Activated naive CD8-positive, alpha-beta T cell treated with anti-CD3 and anti-CD28 coated beads, Interleukin-2, amount 10 ng/mL, durations not matched to agents 7 days and 5 days (primary cell): ENCODE data around the gene PRRG3. TPM values are rescaled to one million over a fixed set of nuclear protein-coding genes. Genes with fewer than 3 reads are reported as not detected.
"Not testable (repeated sequence)": the region's sequence is repeated elsewhere in the genome, so short reads cannot be mapped to it uniquely, and the experiment has no call there.

Experiments
- ATAC-seq: fragments of 150-1000 bp; cut with Tn5 transposase; one replicate; pipeline ENCODE4 v1.10.0; 2021; ENCODE audit warnings: low read depth, moderate library complexity
- POLR2A ChIA-PET: fragments of 350-600 bp; sonication (Branson Sonifier 250); formaldehyde crosslinking; loops from one replicate; lab custom pipeline; 2021; ENCODE audit warnings: antibody characterized with exemption; lab: Charles Lee
- DNase-seq: peaks from one replicate; pipeline ENCODE4 v3.0.0; 2021
- H3K27ac Mint-ChIP-seq: one replicate; pipeline ENCODE4 v1.8.0; 2022; ENCODE audit warnings: mild to moderate bottlenecking, mixed read lengths
- H3K27me3 Mint-ChIP-seq: one replicate; pipeline ENCODE4 v1.8.0; 2022; ENCODE audit warnings: mild to moderate bottlenecking, moderate library complexity, mixed read lengths
- H3K36me3 Mint-ChIP-seq: one replicate; pipeline ENCODE4 v1.8.0; 2021; ENCODE audit warnings: mild to moderate bottlenecking, mixed read lengths
- H3K4me1 Mint-ChIP-seq: one replicate; pipeline ENCODE4 v1.8.0; 2021; ENCODE audit warnings: mixed read lengths
- H3K4me3 Mint-ChIP-seq: one replicate; pipeline ENCODE4 v1.8.0; 2022; ENCODE audit warnings: mild to moderate bottlenecking, moderate library complexity, mixed read lengths
- H3K9me3 Mint-ChIP-seq: one replicate; pipeline ENCODE4 v1.8.0; 2021; ENCODE audit warnings: mixed read lengths
- total RNA-seq, 2 experiments: library from RNA; stranded (reverse); gene quantifications; one replicate each; pipeline ENCODE4 v1.2.3, GENCODE V29; 2021

PRRG3 gene
- not detected for total RNA-seq

DNA sequence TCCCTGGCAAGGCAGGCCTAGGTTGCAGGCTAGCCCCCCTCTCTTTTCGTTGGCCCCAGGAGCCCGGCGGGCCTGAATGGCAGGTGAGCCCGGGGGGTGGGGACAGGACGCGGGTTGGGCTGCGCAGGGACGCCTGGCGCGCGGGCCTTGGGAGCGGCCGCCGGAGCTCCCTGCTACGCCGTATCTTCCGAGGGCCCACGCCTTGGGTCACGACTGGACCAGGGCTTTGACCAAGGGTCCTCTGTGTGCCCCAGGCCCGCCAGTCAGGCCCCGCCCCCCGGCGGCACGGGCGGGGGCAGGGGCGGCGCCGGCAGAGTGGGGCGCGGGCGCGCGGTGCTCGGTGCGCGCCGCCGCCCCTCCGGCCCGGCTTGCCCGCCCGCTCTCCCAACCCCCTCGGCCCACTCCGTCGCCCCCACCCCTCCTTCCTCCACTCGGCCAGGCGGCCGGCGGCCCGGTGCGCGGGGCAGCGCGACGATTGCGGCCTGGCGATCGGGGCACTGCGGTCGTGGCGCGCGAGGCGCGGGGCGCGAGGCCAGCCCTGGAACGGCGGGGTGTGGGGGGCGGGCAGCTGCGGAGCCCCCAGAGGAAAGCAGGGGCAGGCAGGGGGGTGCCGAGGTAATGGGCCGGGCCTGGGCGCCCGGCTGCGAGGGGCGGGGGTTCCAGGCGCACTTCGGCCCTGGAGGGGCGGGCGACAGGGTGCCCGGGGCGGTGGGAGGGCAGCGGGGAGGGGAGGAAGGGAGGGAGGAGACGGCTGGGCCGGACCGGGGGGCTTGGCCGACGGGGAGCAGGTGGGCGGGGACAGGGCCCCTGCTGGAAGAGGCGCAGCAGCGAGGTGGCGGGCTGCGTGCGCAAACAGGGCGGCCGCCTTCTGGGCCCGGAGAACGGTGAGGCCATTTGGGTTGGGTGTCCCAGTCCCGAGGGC lies at the start of gene PRRG3:
Gene PRRG3 (plus strand): TSS at position 798 of the 922 bp plus-strand sequence. CDS start 3,357 bp downstream, outside the sequence.
- DNase-seq (no peak), ATAC-seq (no peak)
- H3K36me3 Mint-ChIP-seq, result no peaks in the 10 kb centered on the region
- no peak within 1 kb of the TSS for H3K27ac Mint-ChIP-seq
- no peak within 1 kb of the TSS for H3K4me3 Mint-ChIP-seq
- no peaks in the 10 kb centered on the region for H3K9me3 Mint-ChIP-seq
- H3K4me1 Mint-ChIP-seq, result no peaks in the 10 kb centered on the region
- POLR2A ChIA-PET, result no interaction called here
- H3K27me3 Mint-ChIP-seq, result peaks cover 16% of the 10 kb centered on the region

DNA sequence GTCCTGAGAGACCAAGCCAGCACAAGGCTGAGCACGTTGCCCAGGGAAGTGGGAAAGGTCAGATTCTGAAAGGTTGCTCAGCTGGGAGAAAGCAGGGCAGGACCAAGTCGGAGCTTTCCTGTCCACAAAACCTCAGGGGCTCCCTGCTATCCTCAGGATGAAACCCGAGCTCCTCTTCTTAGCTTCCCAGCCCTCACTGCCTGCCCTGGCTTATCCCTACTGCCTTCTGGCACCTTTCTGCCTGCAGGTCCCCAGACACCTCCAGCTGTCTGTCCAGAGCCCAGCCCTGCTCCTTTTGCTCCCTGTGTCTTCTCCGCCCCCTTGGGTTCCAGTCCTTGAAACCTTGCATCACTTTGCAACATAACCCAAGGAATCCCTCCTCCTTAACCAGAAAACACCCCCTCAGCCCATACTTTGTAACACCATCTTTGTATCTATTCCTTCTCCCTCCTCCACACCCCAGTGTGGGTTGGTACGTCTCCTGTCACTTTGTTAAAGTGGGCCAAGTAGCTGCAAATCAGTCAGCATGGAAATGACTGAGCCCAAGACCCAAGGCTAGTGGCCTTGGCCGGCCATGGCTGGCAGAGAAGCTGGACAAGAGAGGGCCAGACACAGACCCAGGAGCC lies 20.0 kb upstream of the PRRG3 start:
- no peaks in the 10 kb centered on the region for H3K4me1 Mint-ChIP-seq
- DNase-seq (no peak), ATAC-seq (no peak)
- no peaks in the 10 kb centered on the region for H3K27me3 Mint-ChIP-seq
- no peak overlapping the region for H3K4me3 Mint-ChIP-seq
- H3K9me3 Mint-ChIP-seq, result no peaks in the 10 kb centered on the region
- H3K27ac Mint-ChIP-seq, result no peak overlapping the region
- POLR2A ChIA-PET, result no interaction called here
- H3K36me3 Mint-ChIP-seq, result no peaks in the 10 kb centered on the region

DNA sequence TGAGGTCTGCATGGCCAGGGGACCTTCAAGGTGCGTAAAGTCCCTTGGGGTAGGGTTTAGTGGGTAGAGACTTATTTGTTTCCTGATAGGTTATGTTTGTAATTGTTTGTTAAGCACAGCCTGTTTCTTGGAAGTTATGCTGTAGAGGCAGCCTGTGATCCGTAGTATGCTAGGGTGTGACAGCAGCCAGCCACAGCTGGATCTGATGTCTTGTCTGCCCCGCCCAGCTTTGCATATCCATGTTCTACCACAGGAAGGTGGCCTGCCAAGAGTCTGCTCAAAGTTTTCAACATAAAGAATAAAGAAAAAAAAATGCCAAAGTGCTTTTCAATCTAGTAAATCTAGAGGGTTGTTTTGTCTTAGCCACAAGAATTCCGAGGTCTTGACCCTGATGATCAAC lies 19.1 kb upstream of the PRRG3 start:
- Mint-ChIP-seq H3K4me3 (no peak overlapping the region), H3K27ac (no peak overlapping the region), H3K36me3 (no peaks in the 10 kb centered on the region), H3K27me3 (no peaks in the 10 kb centered on the region), H3K4me1 (no peaks in the 10 kb centered on the region), H3K9me3 (no peaks in the 10 kb centered on the region)
- ATAC-seq (no peak), DNase-seq (no peak)
- POLR2A ChIA-PET, result no interaction called here

DNA sequence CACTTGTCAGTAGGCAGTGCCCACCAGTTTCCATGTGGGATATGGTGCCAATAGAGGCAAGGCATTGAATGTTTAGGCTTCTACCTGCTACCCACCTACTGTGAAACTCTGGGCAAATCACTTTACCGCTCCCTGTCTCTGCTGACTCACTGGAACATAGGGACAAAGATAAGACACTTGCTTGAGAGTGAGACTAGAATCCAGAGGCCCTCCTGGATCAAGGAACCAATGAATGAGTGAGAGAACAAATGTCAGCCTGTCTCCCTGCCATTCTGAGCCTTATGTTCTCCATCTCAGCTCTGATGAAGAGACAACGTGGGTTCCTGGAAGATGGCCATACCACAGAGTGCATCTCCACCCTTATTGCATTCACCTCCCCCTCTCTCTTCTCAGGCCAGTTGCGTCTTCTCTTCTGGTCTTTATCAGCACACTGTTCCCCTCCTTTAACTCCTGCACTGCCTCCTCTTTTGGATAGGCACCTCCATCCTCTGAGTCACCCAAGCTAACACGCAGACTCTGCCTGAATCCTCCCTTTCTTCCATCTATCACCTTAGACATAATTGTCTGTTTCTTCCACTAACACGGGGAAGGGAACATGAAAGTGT lies 15.4 kb upstream of the PRRG3 start:
- H3K36me3 Mint-ChIP-seq, result no peaks in the 10 kb centered on the region
- peaks cover 6% of the 10 kb centered on the region for H3K4me1 Mint-ChIP-seq
- H3K4me3 Mint-ChIP-seq, result no peak overlapping the region
- H3K9me3 Mint-ChIP-seq, result no peaks in the 10 kb centered on the region
- H3K27me3 Mint-ChIP-seq, result peaks cover 8% of the 10 kb centered on the region
- POLR2A ChIA-PET, result no interaction called here
- DNase-seq, result no peak
- ATAC-seq, result no peak
- H3K27ac Mint-ChIP-seq, result no peak overlapping the region

DNA sequence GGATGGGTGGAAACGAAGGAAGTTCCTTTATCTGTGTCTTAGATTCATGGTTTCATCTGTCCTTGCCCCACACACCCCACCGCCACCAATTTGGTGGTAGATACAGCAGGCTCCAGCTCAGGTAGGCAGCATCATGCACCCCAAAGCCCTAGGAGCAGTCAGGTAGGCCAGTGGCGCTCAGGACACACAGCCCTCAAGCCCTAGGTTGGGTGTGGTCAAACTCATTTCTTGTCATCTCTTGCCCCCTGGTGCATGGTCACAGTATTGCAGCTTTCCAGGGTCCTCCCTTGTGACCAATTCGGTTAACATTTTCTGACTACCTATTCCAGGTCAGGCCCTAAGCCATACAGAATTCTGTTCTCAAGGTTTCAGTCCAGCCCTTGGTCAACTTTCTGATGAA lies 14.5 kb upstream of the PRRG3 start:
- DNase-seq (peak; percentile 45), ATAC-seq (no peak)
- no peak overlapping the region for H3K4me3 Mint-ChIP-seq
- peaks cover 6% of the 10 kb centered on the region for H3K4me1 Mint-ChIP-seq
- no peak overlapping the region for H3K27ac Mint-ChIP-seq
- H3K9me3 Mint-ChIP-seq, result no peaks in the 10 kb centered on the region
- H3K27me3 Mint-ChIP-seq, result peaks cover 11% of the 10 kb centered on the region
- POLR2A ChIA-PET, result no interaction called here
- no peaks in the 10 kb centered on the region for H3K36me3 Mint-ChIP-seq

DNA sequence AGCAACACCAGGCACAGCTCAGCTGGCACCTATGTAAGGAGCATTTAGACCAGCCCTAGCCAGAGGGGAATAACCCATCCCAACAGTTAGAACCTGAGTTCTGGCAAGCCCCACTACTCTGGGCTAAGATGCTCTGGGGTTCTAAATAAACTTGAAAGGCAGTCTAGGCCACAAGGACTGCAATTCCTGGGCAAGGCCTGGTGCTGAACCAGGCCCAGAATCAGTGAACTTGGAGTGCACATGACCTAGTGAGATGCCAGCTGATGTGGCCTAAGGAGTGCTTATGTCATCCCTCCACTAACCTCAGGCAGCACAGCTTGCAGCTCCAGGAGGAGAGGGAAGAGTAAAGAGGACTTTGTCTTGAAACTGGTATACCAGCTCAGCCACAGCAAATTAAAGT lies 7.6 kb upstream of the PRRG3 start:
- no peak for ATAC-seq
- no peak for DNase-seq
- no peaks in the 10 kb centered on the region for H3K9me3 Mint-ChIP-seq
- peaks cover 6% of the 10 kb centered on the region for H3K4me1 Mint-ChIP-seq
- no peak overlapping the region for H3K27ac Mint-ChIP-seq
- POLR2A ChIA-PET, result no interaction called here
- H3K36me3 Mint-ChIP-seq, result no peaks in the 10 kb centered on the region
- H3K4me3 Mint-ChIP-seq, result no peak overlapping the region
- H3K27me3 Mint-ChIP-seq, result peaks cover 11% of the 10 kb centered on the region

DNA sequence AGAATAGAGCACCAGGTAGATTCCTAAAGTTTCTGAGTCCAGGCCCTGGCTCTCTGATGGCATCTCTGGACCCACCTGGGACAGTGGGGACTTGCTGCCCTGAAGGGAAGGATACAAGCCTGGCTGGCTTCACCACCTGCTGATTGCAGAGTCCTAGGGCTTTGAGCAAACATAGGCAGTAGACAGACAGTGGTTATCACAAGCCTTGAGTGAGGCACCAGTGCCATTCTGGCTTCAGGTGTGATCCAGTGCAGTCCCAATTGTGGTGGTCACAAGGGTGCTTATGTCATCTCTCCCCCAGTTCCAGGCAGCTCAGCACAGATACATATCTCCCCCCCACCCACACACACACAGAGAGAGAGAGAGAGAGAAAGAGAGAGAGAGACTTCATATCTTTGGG lies 6.6 kb upstream of the PRRG3 start:
- Mint-ChIP-seq H3K36me3 (no peaks in the 10 kb centered on the region), H3K4me3 (no peak overlapping the region), H3K27me3 (peaks cover 9% of the 10 kb centered on the region), H3K9me3 (no peaks in the 10 kb centered on the region), H3K27ac (no peak overlapping the region), H3K4me1 (no peaks in the 10 kb centered on the region)
- DNase-seq, result no peak
- ATAC-seq, result no peak
- POLR2A ChIA-PET, result no interaction called here

DNA sequence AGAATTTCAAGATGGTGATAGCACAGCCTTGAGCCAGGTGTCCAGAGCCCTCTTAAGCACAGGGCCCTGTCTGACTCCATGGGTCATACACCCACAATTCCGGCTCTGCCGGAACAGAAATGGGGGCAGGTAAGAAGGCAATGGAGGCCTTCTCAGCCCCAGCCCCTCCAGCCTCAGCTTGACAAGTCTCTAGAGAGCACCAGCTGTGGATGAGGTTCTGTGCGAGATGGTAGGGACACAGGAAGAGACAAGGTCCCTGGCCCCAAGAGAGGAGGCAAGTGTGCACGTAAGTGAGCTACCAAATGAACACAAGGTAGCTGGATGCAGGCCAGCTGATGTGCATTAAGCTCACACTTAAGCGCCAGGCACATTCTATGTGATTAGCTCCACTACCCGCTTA lies 2.4 kb upstream of the PRRG3 start:
- ATAC-seq, result no peak
- Mint-ChIP-seq H3K36me3 (no peaks in the 10 kb centered on the region), H3K4me1 (no peaks in the 10 kb centered on the region), H3K4me3 (no peak overlapping the region), H3K27me3 (peaks cover 16% of the 10 kb centered on the region), H3K9me3 (no peaks in the 10 kb centered on the region), H3K27ac (no peak overlapping the region)
- no peak for DNase-seq
- POLR2A ChIA-PET, result no interaction called here

DNA sequence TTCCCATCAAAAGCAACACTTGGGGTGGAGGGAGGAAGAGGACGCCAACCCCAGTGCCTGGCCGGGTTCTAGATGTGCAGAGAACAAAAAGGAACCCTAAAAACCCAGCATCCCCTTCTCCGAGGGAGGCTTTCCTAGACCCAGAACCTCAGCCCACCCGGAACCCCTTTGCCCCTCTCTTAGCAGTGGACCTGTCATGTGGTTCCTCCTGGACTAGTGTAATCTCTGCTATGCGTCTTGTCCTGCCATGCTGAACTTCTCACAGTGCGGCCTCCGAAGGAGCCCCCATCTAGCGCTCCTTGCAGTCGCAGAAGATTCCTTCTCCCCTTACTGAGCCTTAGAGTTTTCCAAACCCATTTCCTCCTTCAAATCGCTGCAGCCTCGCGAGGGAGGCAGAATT lies 1.1 kb upstream of the PRRG3 start:
- Mint-ChIP-seq H3K36me3 (no peaks in the 10 kb centered on the region), H3K27ac (no peak overlapping the region), H3K4me1 (no peaks in the 10 kb centered on the region), H3K27me3 (peaks cover 16% of the 10 kb centered on the region), H3K4me3 (no peak overlapping the region), H3K9me3 (no peaks in the 10 kb centered on the region)
- no peak for DNase-seq
- POLR2A ChIA-PET, result no interaction called here
- ATAC-seq, result no peak

DNA sequence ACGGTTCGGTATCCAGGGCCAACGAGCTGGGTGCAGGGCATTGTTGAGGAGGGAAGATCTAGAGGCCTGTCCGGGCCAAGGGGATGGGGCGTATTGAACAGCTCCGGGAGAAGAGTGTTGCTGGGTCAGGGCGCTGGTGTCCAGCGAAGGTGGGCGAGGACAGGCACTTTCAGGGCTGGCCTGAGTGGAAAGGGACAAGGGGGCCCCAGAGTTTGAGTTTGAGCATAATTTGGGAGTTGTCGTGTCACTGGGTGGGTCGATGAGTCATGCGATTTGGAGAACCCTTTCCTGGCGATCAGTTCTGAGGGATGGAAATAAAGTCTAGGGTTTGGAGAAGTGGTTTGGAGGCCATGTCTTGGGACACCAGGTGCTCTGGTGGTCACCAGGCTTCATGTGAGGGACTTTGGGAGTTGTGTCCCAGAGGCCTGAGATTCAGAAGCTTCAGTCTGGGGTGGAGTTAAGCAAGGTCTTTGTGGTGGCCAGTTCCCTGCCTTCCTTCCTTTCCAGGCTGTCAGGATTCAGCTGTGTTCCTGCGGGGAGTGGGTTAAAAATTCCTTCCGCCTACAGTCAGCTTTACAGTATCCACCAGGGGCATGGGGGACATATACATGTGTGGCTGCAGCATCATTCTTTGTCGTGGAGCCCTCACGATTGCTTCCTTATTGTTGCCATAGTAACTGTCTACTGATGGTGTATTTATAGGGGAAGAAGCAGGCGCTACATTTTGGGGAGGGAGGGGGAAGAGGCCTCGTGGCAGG lies 504 bp downstream of the PRRG3 start:
- Mint-ChIP-seq H3K9me3 (no peaks in the 10 kb centered on the region), H3K36me3 (no peaks in the 10 kb centered on the region), H3K4me1 (no peaks in the 10 kb centered on the region), H3K4me3 (no peak overlapping the region), H3K27me3 (peaks cover 16% of the 10 kb centered on the region), H3K27ac (no peak overlapping the region)
- POLR2A ChIA-PET, result no interaction called here
- DNase-seq, result no peak
- ATAC-seq, result no peak

DNA sequence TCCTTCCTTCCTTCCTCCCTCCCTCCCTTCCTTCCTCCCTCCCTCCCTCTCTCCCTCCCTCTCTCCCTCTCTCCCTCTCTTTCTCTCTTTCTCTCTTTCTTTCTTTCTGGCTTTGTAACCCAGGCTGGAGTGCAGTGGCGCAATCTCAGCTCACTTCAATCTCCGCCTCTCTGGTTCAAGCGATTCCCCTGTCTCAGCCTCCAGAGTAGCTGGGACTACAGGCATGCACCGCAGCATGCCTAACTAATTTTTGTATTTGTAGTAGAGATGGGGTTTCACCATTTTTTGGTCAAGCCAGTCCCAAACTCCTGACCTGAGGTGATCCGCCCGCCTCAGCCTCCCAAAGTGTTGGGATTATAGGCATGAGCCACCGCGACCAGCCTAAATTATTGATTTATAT lies 1.8 kb downstream of the PRRG3 start:
- POLR2A ChIA-PET, ATAC-seq: not testable (repeated sequence)

DNA sequence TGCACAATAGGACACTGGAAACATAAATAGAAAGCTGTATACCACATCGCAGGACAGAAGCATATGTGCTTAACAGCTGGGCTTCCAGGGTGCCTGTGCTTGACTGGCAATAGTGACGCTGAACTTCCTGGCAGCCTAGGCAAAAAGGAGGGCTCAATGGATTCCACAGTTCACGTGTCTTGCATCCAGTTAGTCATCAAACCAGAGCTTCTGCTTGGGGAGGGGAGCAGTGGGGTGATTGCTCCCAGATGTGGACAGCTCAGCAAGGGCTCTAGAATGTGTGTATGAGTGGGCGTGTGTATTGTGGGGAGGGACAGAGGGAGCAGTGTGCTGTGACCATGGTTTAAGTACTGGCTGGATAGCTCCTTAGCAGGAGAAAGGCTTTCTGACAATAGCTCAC lies 2.3 kb downstream of the PRRG3 start:
- Mint-ChIP-seq H3K36me3 (no peaks in the 10 kb centered on the region), H3K4me1 (no peaks in the 10 kb centered on the region), H3K9me3 (no peaks in the 10 kb centered on the region), H3K4me3 (no peak overlapping the region), H3K27ac (no peak overlapping the region), H3K27me3 (peaks cover 16% of the 10 kb centered on the region)
- no peak for ATAC-seq
- no peak for DNase-seq
- POLR2A ChIA-PET, result no interaction called here

More for the DNA sequence above, 1.8 kb downstream of the PRRG3 start:
- H3K36me3 Mint-ChIP-seq, H3K4me3 Mint-ChIP-seq, H3K9me3 Mint-ChIP-seq, H3K27ac Mint-ChIP-seq, DNase-seq, H3K4me1 Mint-ChIP-seq: not testable (repeated sequence)
- peaks cover 16% of the 10 kb centered on the region for H3K27me3 Mint-ChIP-seq

DNA sequence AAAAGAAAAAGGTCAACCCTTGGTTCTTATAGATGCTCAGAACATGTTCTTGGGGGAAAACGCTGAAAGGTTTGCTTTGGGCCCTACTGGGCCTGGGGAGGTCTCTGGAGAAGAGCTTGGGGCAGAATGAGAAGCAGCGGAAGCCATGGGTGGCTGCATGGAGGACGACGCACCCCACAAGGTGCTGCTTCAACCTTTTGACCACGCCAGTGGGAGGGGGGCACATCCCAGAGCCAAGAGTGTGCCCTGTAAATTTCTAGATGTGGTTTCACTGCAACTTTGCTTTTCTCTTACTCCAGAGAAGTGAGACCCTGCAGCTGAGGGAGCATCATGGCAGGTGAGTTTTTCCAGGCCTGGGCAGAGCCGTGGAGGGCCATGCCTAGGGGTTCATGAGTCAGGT lies 3.2 kb downstream of the PRRG3 start:
- Mint-ChIP-seq H3K27ac (no peak overlapping the region), H3K4me3 (no peak overlapping the region), H3K36me3 (no peaks in the 10 kb centered on the region), H3K9me3 (no peaks in the 10 kb centered on the region), H3K27me3 (peaks cover 13% of the 10 kb centered on the region), H3K4me1 (no peaks in the 10 kb centered on the region)
- DNase-seq (no peak), ATAC-seq (no peak)
- POLR2A ChIA-PET, result no interaction called here
